ENCODE measurements around the gene XPA. TPM values are rescaled to one million over a fixed set of nuclear protein-coding genes. Genes with fewer than 3 reads are reported as not detected.
A peak's percentile ranks its signal among the peaks of the same experiment; 100 is the strongest.

The XPA gene
- total and polyA plus RNA-seq, 2 of the 8 experiments (the other 6 are each of a cell fraction or from before 2014, with no cell fraction given): 0.24 to 2.6 TPM

DNA sequence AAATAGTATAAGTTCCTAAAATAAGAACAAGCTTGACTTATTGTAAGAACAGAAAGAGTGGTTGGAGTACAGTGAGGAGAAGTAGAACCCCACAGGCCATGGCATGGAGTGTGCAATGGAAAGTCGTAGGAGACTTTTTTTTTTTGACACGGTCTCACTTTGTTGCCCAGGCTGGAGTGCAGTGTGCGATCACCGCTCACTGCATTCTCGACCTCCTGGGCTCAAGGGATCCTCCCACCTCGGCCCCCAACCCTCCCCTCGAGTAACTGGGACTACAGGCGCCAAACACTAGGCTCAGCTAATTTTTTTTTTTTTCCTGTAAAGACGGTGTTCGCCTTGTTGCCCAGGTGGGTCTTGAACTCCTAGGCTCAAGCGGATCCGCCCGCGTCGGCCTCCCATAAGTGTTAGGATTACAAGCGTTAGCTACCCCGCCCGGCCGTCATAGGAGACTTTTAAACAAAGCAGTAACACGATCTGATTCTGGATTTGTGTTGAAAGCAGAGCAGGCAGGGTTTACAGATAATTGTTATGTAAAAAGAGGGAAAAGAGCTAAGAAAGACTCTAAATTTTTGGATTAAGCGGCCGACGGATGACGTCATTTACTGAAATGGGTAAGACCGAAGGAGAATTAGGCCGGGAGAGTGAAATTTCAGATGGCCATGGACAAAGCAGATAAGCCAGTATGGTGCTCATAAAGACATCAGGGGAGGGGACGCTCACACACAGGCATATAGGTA is 64.7 kb downstream of the XPA start (continued):
- TF ChIP-seq EZH2 (IDR thresholded peaks at IDR 0.05; ENCODE audit: low read depth, low read length, severe bottlenecking) (no peak), ZNF274 (IDR thresholded peaks at IDR 0.05; ENCODE audit: borderline replicate concordance, extremely low read depth, low read length) (no peak), RBBP5 (IDR thresholded peaks at IDR 0.05; ENCODE audit: borderline replicate concordance, low read depth, low read length) (peak; percentile 25; the same call in 1 of the 2 replicates), SP4 (IDR thresholded peaks at IDR 0.05; ENCODE audit: low read length) (0 out of 2 replicates have a peak, but pooled peaks have one; percentile 1), CREB1 (IDR thresholded peaks at IDR 0.05) (peak; percentile 66; the same call in 1 of the 2 replicates), JUN (IDR thresholded peaks at IDR 0.05; ENCODE audit: low read depth, low read length) (peak; percentile 90), CTBP2 (IDR thresholded peaks at IDR 0.05; ENCODE audit: borderline replicate concordance, insufficient read depth, insufficient read length, low read length) (no peak), KDM5A (IDR thresholded peaks at IDR 0.05; ENCODE audit: low read length) (no peak)
- TF ChIP-seq, protein P1, sequence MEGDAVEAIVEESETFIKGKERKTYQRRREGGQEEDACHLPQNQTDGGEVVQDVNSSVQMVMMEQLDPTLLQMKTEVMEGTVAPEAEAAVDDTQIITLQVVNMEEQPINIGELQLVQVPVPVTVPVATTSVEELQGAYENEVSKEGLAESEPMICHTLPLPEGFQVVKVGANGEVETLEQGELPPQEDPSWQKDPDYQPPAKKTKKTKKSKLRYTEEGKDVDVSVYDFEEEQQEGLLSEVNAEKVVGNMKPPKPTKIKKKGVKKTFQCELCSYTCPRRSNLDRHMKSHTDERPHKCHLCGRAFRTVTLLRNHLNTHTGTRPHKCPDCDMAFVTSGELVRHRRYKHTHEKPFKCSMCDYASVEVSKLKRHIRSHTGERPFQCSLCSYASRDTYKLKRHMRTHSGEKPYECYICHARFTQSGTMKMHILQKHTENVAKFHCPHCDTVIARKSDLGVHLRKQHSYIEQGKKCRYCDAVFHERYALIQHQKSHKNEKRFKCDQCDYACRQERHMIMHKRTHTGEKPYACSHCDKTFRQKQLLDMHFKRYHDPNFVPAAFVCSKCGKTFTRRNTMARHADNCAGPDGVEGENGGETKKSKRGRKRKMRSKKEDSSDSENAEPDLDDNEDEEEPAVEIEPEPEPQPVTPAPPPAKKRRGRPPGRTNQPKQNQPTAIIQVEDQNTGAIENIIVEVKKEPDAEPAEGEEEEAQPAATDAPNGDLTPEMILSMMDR (IDR thresholded peaks at IDR 0.05; ENCODE audit: control extremely low read depth in 1 of 3, insufficient read depth in 1 of 3, low read depth in 1 of 3, low read length in 3 of 3): 0 out of 4 replicates have a peak, but pooled peaks of 1 of the 3 experiments have one; percentile 5
